ENCODE data around the gene AUTS2. TPM values are rescaled to one million over a fixed set of nuclear protein-coding genes. Genes with fewer than 3 reads are reported as not detected.
A peak's percentile ranks its signal among the peaks of the same experiment; 100 is the strongest.

The AUTS2 gene
- total and polyA plus RNA-seq, 9 of the 15 experiments (the other 6 are each of a cell fraction or from before 2014, with no cell fraction given) = 0.58 TPM; not detected in 8

- TF ChIP-seq ZKSCAN3 (CRISPR knock-in tag; IDR thresholded peaks at IDR 0.05) (no peak), CBX8 (IDR thresholded peaks at IDR 0.05; ENCODE audit: borderline replicate concordance, extremely low read depth, low read depth, low read length, poor library complexity, severe bottlenecking) (no peak), CHD7 (IDR thresholded peaks at IDR 0.05; ENCODE audit: low read depth, low read length) (no peak), HNRNPLL (IDR thresholded peaks at IDR 0.05; ENCODE audit: low read depth, low read length, poor library complexity, severe bottlenecking) (peak; percentile 19), CEBPB (tag; IDR thresholded peaks at IDR 0.05) (no peak), CXXC5 (CRISPR knock-in tag; IDR thresholded peaks at IDR 0.05) (peak; percentile 30)
- ChIA-PET POLR2A (no interaction called here), CTCF (ENCODE audit: low intra/inter-chr PET ratio) (no interaction called here)
- 9% methylated on average over 31 of the region's 70 CpGs for WGBS (ENCODE audit: insufficient coverage, low coverage, missing lambda C conversion rate)
- BruUV-seq (replicated peaks) = no TSS peak
- intact Hi-C loops (cut with micrococcal nuclease) = no loop called here
- Histone ChIP-seq H2AFZ (ENCODE audit: low read depth, low read length) (0 out of 2 replicates have a peak overlapping the region, but pooled peaks have one; percentile 39), H3K9ac (ENCODE audit: insufficient read depth in 1 of 2, low read depth in 2 of 2, low read length in 2 of 2) (peak overlapping the region in 1 of 2 experiments; percentile 55; a peak in 1 of 4 replicates), H3K9me1 (ENCODE audit: control insufficient read depth, insufficient read depth, low read length) (no peaks in the 10 kb centered on the region), H4K20me1 (replicated peaks; ENCODE audit: control insufficient read depth, insufficient read depth, low read length) (no peaks in the 10 kb centered on the region), H3K27ac (ENCODE audit: extremely low read depth, low read depth, low read length) (no peak overlapping the region), H3K9me3 (replicated peaks; ENCODE audit: control insufficient read depth, insufficient read depth, low read depth, low read length) (no peaks in the 10 kb centered on the region), H3K4me1 (replicated peaks in 1 of 2; ENCODE audit: control insufficient read depth in 2 of 2, insufficient read depth in 2 of 2, low read length in 2 of 2) (peaks cover 0 to 27% of the 10 kb centered on the region in 2 experiments; a peak in 2 of 5 replicates), H3K79me2 (ENCODE audit: control insufficient read depth, insufficient read depth, low read length) (no peaks in the 10 kb centered on the region), H3K4me3 (peak overlapping the region; percentile 39), H3K4me2 (ENCODE audit: insufficient read depth, low read length) (peak overlapping the region; percentile 49; the same call in 1 of the 2 replicates), H3K27me3 (ENCODE audit: control insufficient read depth in 2 of 2, insufficient read depth in 2 of 2, low read length in 2 of 2) (peaks cover 17 to 21% of the 10 kb centered on the region in 2 experiments; a peak in 4 of 5 replicates), H3K36me3 (ENCODE audit: control insufficient read depth, insufficient read depth, low read length) (no peaks in the 10 kb centered on the region)
- FAIRE-seq (no peak), DNase-seq (ENCODE audit: extremely low read depth in 1 of 4, low spot score in 3 of 4) (peak in 1 of 4 experiments; percentile 13), ATAC-seq (peak; percentile 17; the same call in 2 of the 3 replicates)
- in situ Hi-C loops (cut with MboI) = no loop called here
These were observed 411 bp downstream of the AUTS2 start for GRCh38 chr7:69598487-69599285.
